Common myeloid progenitor, CD34-positive (primary cell): ENCODE measurements around the gene MSI2.

Experiments
- CTCF ChIA-PET: fragments of 350-600 bp; sonication (Branson Sonifier 250); formaldehyde crosslinking; loops from one replicate; lab custom pipeline; 2021; ENCODE audit warnings: antibody characterized with exemption; lab: Charles Lee
- POLR2A ChIA-PET: fragments of 350-600 bp; sonication (Branson Sonifier 250); formaldehyde crosslinking; loops from one replicate; lab custom pipeline; 2021; ENCODE audit warnings: antibody characterized with exemption; lab: Charles Lee
- DNase-seq, 3 donors: peaks; one replicate each; pipeline versions ENCODE4 v3.0.0 to v3.0.0-alpha.2; 2013
- H3K27ac ChIP-seq, 2 experiments: 1 replicate in 1 of 2; 2 replicates in 1 of 2; pipeline ENCODE4 v1.7.0; 2013; ENCODE audit warnings: inconsistent platforms in 2 of 2, low read length in 2 of 2, mild to moderate bottlenecking in 2 of 2, low read depth in 1 of 2, moderate library complexity in 1 of 2; ENCODE audit not compliant: severe bottlenecking in 2 of 2, insufficient read depth in 1 of 2, poor library complexity in 1 of 2
- H3K27me3 ChIP-seq, 5 experiments: replicated peaks in 2 of 5; 1 replicate in 3 of 5; 2 replicates in 2 of 5; pipeline versions ENCODE4 v1.6.1 to v1.7.0; 2013; ENCODE audit warnings: low read length in 4 of 5, mild to moderate bottlenecking in 2 of 5, moderate library complexity in 2 of 5, inconsistent platforms in 1 of 5; ENCODE audit not compliant: insufficient read depth in 5 of 5, control insufficient read depth in 4 of 5
- H3K36me3 ChIP-seq, 4 experiments: 1 replicate in 2 of 4; 2 replicates in 2 of 4; pipeline versions ENCODE4 v1.6.1 to v1.7.0; 2013; ENCODE audit warnings: low read length in 3 of 4, control low read depth in 1 of 4, mild to moderate bottlenecking in 1 of 4; ENCODE audit not compliant: control insufficient read depth in 4 of 4, insufficient read depth in 4 of 4
- H3K4me1 ChIP-seq, 4 experiments: 1 replicate in 3 of 4; 2 replicates in 1 of 4; pipeline versions ENCODE4 v1.6.1 to v1.7.1; 2013; ENCODE audit warnings: low read length in 3 of 4, mild to moderate bottlenecking in 3 of 4, control low read depth in 1 of 4, inconsistent platforms in 1 of 4, moderate library complexity in 1 of 4; ENCODE audit not compliant: control insufficient read depth in 4 of 4, insufficient read depth in 4 of 4; ENCODE audit errors: control extremely low read depth in 1 of 4
- H3K4me3 ChIP-seq, 7 experiments: 1 replicate in 4 of 7; 2 replicates in 3 of 7; pipeline versions ENCODE4 v1.5.1 to v1.7.0; 2013; ENCODE audit warnings: mild to moderate bottlenecking in 7 of 7, low read length in 6 of 7, moderate library complexity in 6 of 7, inconsistent platforms in 2 of 7, low read depth in 2 of 7, control low read depth in 1 of 7; ENCODE audit not compliant: insufficient read depth in 4 of 7, control insufficient read depth in 1 of 7; ENCODE audit errors: extremely low read depth in 1 of 7
- H3K9me3 ChIP-seq, 5 experiments: 1 replicate in 4 of 5; 2 replicates in 1 of 5; pipeline versions ENCODE4 v1.6.1 to v1.7.1; 2013; ENCODE audit warnings: low read length in 4 of 5, mild to moderate bottlenecking in 2 of 5, inconsistent platforms in 1 of 5, low read depth in 1 of 5, moderate library complexity in 1 of 5; ENCODE audit not compliant: control insufficient read depth in 4 of 5, insufficient read depth in 2 of 5; ENCODE audit errors: control extremely low read depth in 1 of 5
- WGBS: methylation state at CpG from one replicate; pipeline ENCODE4 v1.1.5; 2013; ENCODE audit not compliant: insufficient coverage; 5-methylcytosine and 5-hydroxymethylcytosine counted together

MSI2 gene

DNA sequence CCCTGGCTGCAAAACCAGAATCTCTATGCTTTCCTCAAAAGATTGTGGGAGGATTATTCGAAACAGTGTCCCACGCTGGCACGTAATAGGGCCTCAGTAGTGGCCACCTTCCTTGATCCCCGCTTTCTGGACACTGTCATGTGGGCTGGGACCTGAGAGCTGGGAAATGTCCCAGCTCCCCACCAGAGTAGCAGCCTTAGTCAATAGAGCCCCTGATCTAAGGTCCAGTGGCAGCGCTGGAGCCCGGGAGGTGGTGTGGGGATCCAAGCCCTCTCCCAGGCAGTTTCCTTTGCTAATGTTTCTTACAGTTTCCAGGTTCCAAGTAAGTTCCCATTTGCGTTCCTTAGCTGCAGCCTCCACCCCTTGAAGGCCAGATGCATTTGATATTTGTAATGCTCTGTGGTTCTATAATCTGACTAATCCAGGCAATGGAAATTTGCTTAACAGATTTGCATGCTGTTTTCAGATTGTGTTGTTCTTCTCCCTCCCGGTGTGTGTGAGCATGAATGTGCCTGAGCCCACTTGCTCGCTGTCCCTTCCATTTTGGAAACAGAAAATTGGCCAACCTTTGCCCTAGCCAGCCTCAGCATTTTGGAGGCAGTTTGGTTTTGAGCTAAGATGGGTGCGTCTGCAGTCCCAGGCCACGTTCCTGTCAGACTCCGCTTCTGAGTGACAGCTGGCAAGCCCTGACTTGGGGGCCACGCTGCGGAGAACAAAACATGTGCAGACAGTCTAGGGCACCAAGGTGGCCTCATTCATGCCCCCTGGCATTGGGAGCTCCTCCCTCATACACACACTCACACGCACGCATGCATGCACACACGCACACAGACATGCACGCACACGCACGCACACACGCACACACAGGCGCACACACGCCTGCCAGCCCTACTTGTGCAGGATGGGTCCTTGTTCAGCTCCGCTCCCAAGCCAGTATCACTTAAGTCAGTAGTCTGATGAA, 419.4 kb downstream of the MSI2 start:
- H3K36me3 ChIP-seq = peaks cover 10 to 76% (median 52%) of the 10 kb centered on the region in 4 experiments
- H3K4me3 ChIP-seq = no peak overlapping the region
- H3K4me1 ChIP-seq = peaks cover 0 to 21% (median 10%) of the 10 kb centered on the region in 4 experiments
- POLR2A ChIA-PET = interaction anchor here (0.6 kb wide), 1 partner anchor 54 kb away, joined by 4 read pairs; no protein-coding TSS in a partner anchor
- no peak for DNase-seq
- WGBS = 98% methylated on average over 24 of the region's 24 CpGs
- CTCF ChIA-PET = interaction anchor here (0.8 to 2.3 kb wide), 6 partner anchors 10 to 112 kb away, joined by 3 to 6 read pairs (median 3); no protein-coding TSS in a partner anchor
- H3K27me3 ChIP-seq = no peaks in the 10 kb centered on the region
- H3K27ac ChIP-seq = no peak overlapping the region
- H3K9me3 ChIP-seq = no peaks in the 10 kb centered on the region

DNA sequence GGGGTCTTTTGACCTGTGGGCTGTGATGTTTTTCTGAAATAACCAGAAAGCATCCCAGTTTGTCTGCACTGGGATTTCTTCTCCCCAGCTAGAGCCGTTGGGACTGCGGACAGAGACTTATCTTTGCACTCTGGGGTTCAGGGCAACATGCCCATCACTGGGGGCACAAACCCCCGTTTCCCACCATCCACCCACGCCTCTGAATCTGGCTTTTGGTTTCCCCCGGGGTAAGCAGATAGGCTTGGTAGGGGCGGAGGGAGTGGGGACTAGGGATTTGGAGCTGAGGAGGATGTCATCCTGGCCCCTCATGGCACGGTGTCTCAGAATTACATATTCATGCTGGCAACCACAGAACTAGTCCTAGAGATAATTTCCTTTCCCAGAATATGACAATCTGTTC, 420.2 kb downstream of the MSI2 start:
- H3K4me3 ChIP-seq = no peak overlapping the region
- peaks cover 0 to 12% (median 7%) of the 10 kb centered on the region in 4 experiments for H3K4me1 ChIP-seq
- ChIA-PET POLR2A (no interaction called here), CTCF (interaction anchor here (0.8 to 2.3 kb wide), 5 partner anchors 11 to 112 kb away, joined by 3 to 6 read pairs (median 3); no protein-coding TSS in a partner anchor)
- no peak overlapping the region for H3K27ac ChIP-seq
- no peak for DNase-seq
- peaks cover 10 to 72% (median 50%) of the 10 kb centered on the region in 4 experiments for H3K36me3 ChIP-seq
- H3K27me3 ChIP-seq = no peaks in the 10 kb centered on the region
- H3K9me3 ChIP-seq = no peaks in the 10 kb centered on the region
- WGBS = 97% methylated on average over 3 of the region's 7 CpGs

DNA sequence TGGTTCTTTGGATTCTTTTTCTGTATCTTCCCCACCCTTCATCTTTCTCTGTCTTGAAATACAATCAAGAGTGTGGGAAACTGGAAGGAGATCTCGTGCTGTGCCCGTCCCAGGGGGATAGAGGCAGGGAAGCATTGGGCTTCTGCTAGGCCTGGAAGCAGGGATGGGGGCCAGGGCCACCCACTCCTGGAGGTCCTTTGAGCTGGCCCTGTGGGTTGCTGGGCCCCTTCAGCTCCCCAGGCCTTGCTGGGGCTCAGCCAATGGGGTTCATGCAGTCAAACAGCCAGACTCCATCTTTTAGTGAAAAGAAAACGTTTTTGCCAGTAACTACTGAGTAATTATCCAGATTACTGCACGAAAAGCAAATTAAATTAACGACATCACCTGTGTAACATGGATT, 421.0 kb downstream of the MSI2 start:
- Histone ChIP-seq H3K27me3 (no peaks in the 10 kb centered on the region), H3K4me1 (peaks cover 0 to 5% (median 2%) of the 10 kb centered on the region in 4 experiments), H3K36me3 (peaks cover 10 to 70% (median 50%) of the 10 kb centered on the region in 4 experiments), H3K9me3 (no peaks in the 10 kb centered on the region), H3K27ac (no peak overlapping the region), H3K4me3 (no peak overlapping the region)
- POLR2A ChIA-PET = no interaction called here
- 86% methylated on average over 3 of the region's 5 CpGs for WGBS
- no peak for DNase-seq
- CTCF ChIA-PET = interaction anchor here (1.7 to 2.3 kb wide), 3 partner anchors 12 to 111 kb away, joined by 3 to 6 read pairs (median 5); no protein-coding TSS in a partner anchor

DNA sequence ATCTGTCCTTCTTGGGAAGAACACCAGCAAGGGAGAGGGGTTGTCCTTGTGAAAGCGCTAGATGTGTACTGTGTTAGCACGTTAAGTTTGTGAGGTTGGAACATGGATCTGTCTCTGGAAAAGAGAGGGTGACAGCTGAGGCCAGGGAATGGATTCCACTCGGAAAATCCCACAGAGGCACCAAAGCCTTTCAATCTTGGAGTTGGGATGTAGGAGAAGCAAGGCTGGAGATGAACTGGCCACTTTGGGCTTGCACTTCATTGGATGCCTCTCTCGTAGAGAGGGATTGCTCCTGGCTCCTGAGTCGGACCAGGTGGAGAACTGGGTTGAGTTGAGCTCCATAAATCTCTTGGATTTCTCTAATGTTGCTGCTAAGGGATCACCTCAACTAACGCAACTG, 421.5 kb downstream of the MSI2 start:
- 98% methylated on average over 6 of the region's 6 CpGs for WGBS
- H3K36me3 ChIP-seq = peaks cover 10 to 74% (median 53%) of the 10 kb centered on the region in 4 experiments
- no peaks in the 10 kb centered on the region for H3K9me3 ChIP-seq
- H3K4me1 ChIP-seq = no peaks in the 10 kb centered on the region
- H3K27ac ChIP-seq = no peak overlapping the region
- no peak for DNase-seq
- H3K27me3 ChIP-seq = no peaks in the 10 kb centered on the region
- no peak overlapping the region for H3K4me3 ChIP-seq
- ChIA-PET CTCF (interaction anchor here (1.7 to 2.3 kb wide), 3 partner anchors 11 to 110 kb away, joined by 3 to 6 read pairs (median 5); no protein-coding TSS in a partner anchor), POLR2A (no interaction called here)

DNA sequence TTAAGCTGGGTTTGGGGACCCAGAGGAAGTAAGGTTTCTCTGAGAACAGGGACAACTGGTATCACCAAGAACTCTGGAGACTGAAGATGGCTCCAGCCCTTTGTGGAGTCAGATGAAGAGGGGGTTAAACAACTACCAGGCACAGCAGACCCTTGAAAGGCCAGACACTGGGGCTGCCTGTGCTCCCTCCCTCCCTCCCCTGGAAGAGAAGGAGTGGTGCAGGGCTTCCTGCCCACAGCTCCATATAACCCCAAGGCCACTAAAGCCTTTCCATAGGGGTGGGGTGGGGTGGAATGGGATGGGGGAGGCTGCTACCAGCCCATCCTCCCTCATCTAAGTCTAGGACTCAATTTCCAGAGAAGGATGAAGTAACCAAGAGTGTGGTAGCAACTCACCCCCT, 422.1 kb downstream of the MSI2 start:
- Histone ChIP-seq H3K4me3 (no peak overlapping the region), H3K9me3 (no peaks in the 10 kb centered on the region), H3K4me1 (no peaks in the 10 kb centered on the region), H3K27ac (peak overlapping the region in 1 of 2 experiments; percentile 10), H3K36me3 (peaks cover 10 to 75% (median 55%) of the 10 kb centered on the region in 4 experiments), H3K27me3 (no peaks in the 10 kb centered on the region)
- CTCF ChIA-PET = interaction anchor here (1.6 kb wide), 1 partner anchor 69 kb away, joined by 4 read pairs; no protein-coding TSS in a partner anchor
- POLR2A ChIA-PET = no interaction called here
- no peak for DNase-seq

DNA sequence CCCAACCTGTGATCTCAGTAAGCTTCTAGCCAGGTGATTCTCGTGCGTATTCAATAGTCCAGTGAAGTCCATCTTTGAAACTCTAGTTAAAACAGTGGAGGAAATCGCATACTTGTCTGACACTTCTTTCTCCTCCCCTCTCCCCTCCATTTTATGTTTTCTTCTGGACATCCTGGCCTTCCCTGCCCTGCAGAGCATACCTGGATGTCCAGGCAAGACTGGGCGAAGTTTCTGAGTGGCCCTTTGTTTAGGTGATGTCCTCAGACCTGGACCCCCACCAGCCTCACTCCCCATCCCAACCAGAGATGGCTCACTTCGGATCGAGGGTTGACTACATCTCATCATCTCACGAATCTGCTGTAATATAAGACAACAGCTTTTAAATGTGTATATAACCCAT, 423.0 kb downstream of the MSI2 start:
- Histone ChIP-seq H3K4me3 (no peak overlapping the region), H3K9me3 (no peaks in the 10 kb centered on the region), H3K36me3 (peaks cover 10 to 77% (median 57%) of the 10 kb centered on the region in 4 experiments), H3K4me1 (no peaks in the 10 kb centered on the region), H3K27ac (no peak overlapping the region), H3K27me3 (no peaks in the 10 kb centered on the region)
- DNase-seq = no peak
- POLR2A ChIA-PET = no interaction called here
- CTCF ChIA-PET = interaction anchor here (1.0 to 1.6 kb wide), 4 partner anchors 12 to 550 kb away, joined by 3 to 6 read pairs (median 4); no protein-coding TSS in a partner anchor
- WGBS = 98% methylated on average over 4 of the region's 7 CpGs
